ENCODE measurements around the gene BLOC1S3. TPM values are rescaled to one million over a fixed set of nuclear protein-coding genes. Genes with fewer than 3 reads are reported as not detected.

Gene BLOC1S3
- total RNA-seq, 2 experiments from 2014 or later, result 14.7 to 18.8 TPM

- ATAC-seq (ENCODE audit: poor library complexity) (no peak), DNase-seq (no peak)
- H3K36me3 ChIP-seq (ENCODE audit: insufficient read depth, low read length), result peaks cover 14% of the 10 kb centered on the region
- Mint-ChIP-seq H3K9me3 (no peaks in the 10 kb centered on the region), H3K27ac (no peak overlapping the region), H3K4me1 (ENCODE audit: low read depth) (no peaks in the 10 kb centered on the region), H3K36me3 (ENCODE audit: low read depth) (peaks cover 7% of the 10 kb centered on the region), H3K27me3 (no peaks in the 10 kb centered on the region), H3K4me3 (no peak overlapping the region)
- ChIA-PET CTCF (interaction anchor here (1.8 kb wide), 1 partner anchor 12 kb away, joined by 5 read pairs; no protein-coding TSS in a partner anchor), POLR2A (interaction anchor here (0.7 to 1.1 kb wide), 2 partner anchors 34 to 44 kb away, joined by 3 read pairs; partner anchors contain the start of gene PPP1R37)
- intact Hi-C loops (cut with DNase I, micrococcal nuclease), result no loop called here
- H3K4me1 ChIP-seq (ENCODE audit: insufficient read depth, low read length), result no peaks in the 10 kb centered on the region
- no peak for TF ChIP-seq CTCF (IDR thresholded peaks at IDR 0.05)
- no peaks in the 10 kb centered on the region for H3K27me3 ChIP-seq (ENCODE audit: control insufficient read depth in 1 of 2, insufficient read depth in 2 of 2, low read length in 2 of 2)
- no peak overlapping the region for H3K27ac ChIP-seq (ENCODE audit: low read depth in 1 of 2, low read length in 2 of 2)
- no peak overlapping the region for H3K4me3 ChIP-seq (ENCODE audit: low read length)
- H3K9me3 ChIP-seq (ENCODE audit: control insufficient read depth in 1 of 2, insufficient read depth in 1 of 2, low read length in 2 of 2), result no peaks in the 10 kb centered on the region
These were observed 41.9 kb upstream of the BLOC1S3 start for GRCh38 chr19:45136507-45137178.

- Mint-ChIP-seq H3K4me3 (no peak overlapping the region), H3K36me3 (ENCODE audit: low read depth) (peaks cover 9% of the 10 kb centered on the region), H3K27me3 (no peaks in the 10 kb centered on the region), H3K4me1 (ENCODE audit: low read depth) (no peaks in the 10 kb centered on the region), H3K27ac (no peak overlapping the region), H3K9me3 (no peaks in the 10 kb centered on the region)
- ChIA-PET POLR2A (interaction anchor here (0.7 kb wide), 1 partner anchor 45 kb away, joined by 3 read pairs; the partner anchor contains the start of gene PPP1R37), CTCF (no interaction called here)
- no peak for TF ChIP-seq CTCF (IDR thresholded peaks at IDR 0.05)
- ATAC-seq (ENCODE audit: poor library complexity), result no peak
- intact Hi-C loops (cut with DNase I, micrococcal nuclease), result no loop called here
- H3K27me3 ChIP-seq (ENCODE audit: control insufficient read depth in 1 of 2, insufficient read depth in 2 of 2, low read length in 2 of 2), result no peaks in the 10 kb centered on the region
- H3K27ac ChIP-seq (ENCODE audit: low read depth in 1 of 2, low read length in 2 of 2), result no peak overlapping the region
- no peak for DNase-seq
- no peaks in the 10 kb centered on the region for H3K4me1 ChIP-seq (ENCODE audit: insufficient read depth, low read length)
- H3K4me3 ChIP-seq (ENCODE audit: low read length), result no peak overlapping the region
- H3K36me3 ChIP-seq (ENCODE audit: insufficient read depth, low read length), result peaks cover 20% of the 10 kb centered on the region
- no peaks in the 10 kb centered on the region for H3K9me3 ChIP-seq (ENCODE audit: control insufficient read depth in 1 of 2, insufficient read depth in 1 of 2, low read length in 2 of 2)
These were observed 41.3 kb upstream of the BLOC1S3 start for GRCh38 chr19:45137179-45137761.

GRCh38 chr19:45138303-45138751 is 40.3 kb upstream of the BLOC1S3 start:
- no peaks in the 10 kb centered on the region for H3K9me3 ChIP-seq (ENCODE audit: control insufficient read depth in 1 of 2, insufficient read depth in 1 of 2, low read length in 2 of 2)
- no peak overlapping the region for H3K4me3 Mint-ChIP-seq
- DNase-seq, result no peak
- no peaks in the 10 kb centered on the region for H3K27me3 ChIP-seq (ENCODE audit: control insufficient read depth in 1 of 2, insufficient read depth in 2 of 2, low read length in 2 of 2)
- H3K36me3 ChIP-seq (ENCODE audit: insufficient read depth, low read length), result peaks cover 28% of the 10 kb centered on the region
- no peaks in the 10 kb centered on the region for H3K4me1 Mint-ChIP-seq (ENCODE audit: low read depth)
- no peaks in the 10 kb centered on the region for H3K4me1 ChIP-seq (ENCODE audit: insufficient read depth, low read length)
- TF ChIP-seq CTCF (IDR thresholded peaks at IDR 0.05), result no peak
- H3K27me3 Mint-ChIP-seq, result no peaks in the 10 kb centered on the region
- POLR2A ChIA-PET, result no interaction called here
- H3K27ac ChIP-seq (ENCODE audit: low read depth in 1 of 2, low read length in 2 of 2), result no peak overlapping the region
- no peaks in the 10 kb centered on the region for H3K9me3 Mint-ChIP-seq
- ATAC-seq (ENCODE audit: poor library complexity), result no peak
- no peak overlapping the region for H3K27ac Mint-ChIP-seq
- CTCF ChIA-PET, result no interaction called here
- intact Hi-C loops (cut with DNase I, micrococcal nuclease), result no loop called here
- H3K36me3 Mint-ChIP-seq (ENCODE audit: low read depth), result peaks cover 17% of the 10 kb centered on the region
- no peak overlapping the region for H3K4me3 ChIP-seq (ENCODE audit: low read length)

Measured in CD4-positive, alpha-beta T cell (primary cell).